SH-SY5Y (cell line): ENCODE results near the gene KBTBD13.

Experiments
- GATA2 ChIP-seq: IDR thresholded peaks from 2 replicates; pipeline ENCODE4 v1.6.1; 2011; ENCODE audit warnings: mild to moderate bottlenecking, low read depth, low read length
- GATA3 ChIP-seq: IDR thresholded peaks from 2 replicates; pipeline ENCODE4 v1.6.1; 2011; ENCODE audit warnings: low read depth, mild to moderate bottlenecking, low read length, moderate library complexity

DNA sequence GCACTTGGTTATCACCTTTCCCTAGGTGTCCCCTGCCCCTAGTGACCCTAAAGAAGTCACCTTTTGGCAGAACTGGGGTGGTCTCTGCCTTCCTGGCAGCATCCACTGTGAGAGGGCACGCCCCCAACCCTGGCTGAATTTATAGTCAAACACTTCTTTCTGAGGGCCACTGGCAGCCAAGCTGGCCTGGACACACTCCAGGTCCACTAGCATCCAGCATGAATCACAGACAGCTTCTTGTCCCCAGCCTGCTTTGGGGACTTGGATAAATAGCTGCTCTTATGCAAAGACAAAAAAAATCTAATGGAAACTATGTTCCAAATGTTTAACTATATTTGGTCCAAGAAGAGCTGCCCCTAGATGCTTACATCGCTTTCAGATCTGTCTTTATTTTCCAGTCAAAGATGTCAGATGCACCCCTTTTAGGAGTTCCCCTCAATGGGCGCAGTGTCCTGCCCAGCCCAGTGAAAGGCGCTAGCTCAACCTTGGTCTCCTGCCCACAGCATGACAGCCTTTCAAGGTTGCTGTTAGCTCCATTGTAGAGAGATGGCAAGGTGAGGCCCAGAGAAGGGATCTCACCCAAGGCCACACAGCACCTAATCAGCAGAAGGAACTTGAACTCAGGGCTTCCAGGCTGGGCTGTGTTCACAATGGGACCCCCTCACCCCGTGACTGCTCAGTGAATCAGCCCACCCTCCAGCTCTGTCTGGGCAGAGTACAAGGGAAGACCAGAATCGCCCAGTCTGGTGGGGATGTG lies 15.7 kb upstream of the KBTBD13 start:
- TF ChIP-seq GATA3 (no peak), GATA2 (no peak)
